ENCODE data around the gene UQCC3.

Gene UQCC3, protein sequence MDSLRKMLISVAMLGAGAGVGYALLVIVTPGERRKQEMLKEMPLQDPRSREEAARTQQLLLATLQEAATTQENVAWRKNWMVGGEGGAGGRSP

DNA sequence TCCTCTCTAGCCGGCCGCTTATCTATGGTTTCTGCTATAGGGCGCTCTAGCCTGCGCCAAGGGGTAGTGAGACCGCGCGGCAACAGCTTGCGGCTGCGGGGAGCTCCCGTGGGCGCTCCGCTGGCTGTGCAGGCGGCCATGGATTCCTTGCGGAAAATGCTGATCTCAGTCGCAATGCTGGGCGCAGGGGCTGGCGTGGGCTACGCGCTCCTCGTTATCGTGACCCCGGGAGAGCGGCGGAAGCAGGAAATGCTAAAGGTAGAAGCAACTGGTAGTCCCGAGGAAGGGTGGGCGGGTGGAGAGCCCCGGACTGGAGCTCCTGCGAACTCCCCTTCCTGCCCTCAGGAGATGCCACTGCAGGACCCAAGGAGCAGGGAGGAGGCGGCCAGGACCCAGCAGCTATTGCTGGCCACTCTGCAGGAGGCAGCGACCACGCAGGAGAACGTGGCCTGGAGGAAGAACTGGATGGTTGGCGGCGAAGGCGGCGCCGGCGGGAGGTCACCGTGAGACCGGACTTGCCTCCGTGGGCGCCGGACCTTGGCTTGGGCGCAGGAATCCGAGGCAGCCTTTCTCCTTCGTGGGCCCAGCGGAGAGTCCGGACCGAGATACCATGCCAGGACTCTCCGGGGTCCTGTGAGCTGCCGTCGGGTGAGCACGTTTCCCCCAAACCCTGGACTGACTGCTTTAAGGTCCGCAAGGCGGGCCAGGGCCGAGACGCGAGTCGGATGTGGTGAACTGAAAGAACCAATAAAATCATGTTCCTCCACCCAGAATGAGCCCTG lies at the start of gene UQCC3, which contains the start of gene LBHD1:
Gene UQCC3 (plus strand): TSS at position 66 of the 782 bp plus-strand sequence. CDS start 73 bp downstream, at position 139.
Gene LBHD1 (minus strand): TSS at position 660 of the 782 bp plus-strand sequence. CDS start 2,236 bp downstream, outside the sequence.
- peak within 1 kb of the TSS; percentile 93 for H3K4me2 ChIP-seq (ENCODE audit: low read length)
- H3K4me3 ChIP-seq (ENCODE audit: low read depth, low read length, poor library complexity, severe bottlenecking): peak within 1 kb of the TSS; percentile 91
- peak within 1 kb of the TSS; percentile 95 for H3K9ac ChIP-seq (ENCODE audit: low read length)
- no peak within 1 kb of the TSS for H2AFZ ChIP-seq (ENCODE audit: low read length)
- H3K4me1 ChIP-seq (ENCODE audit: insufficient read depth, low read length, severe bottlenecking): peaks cover 53% of the 10 kb centered on the region
- 0 out of 2 replicates have a peak, but pooled peaks cover 4% of the 10 kb centered on the region for H3K79me2 ChIP-seq (ENCODE audit: insufficient read depth, low read length)
- TF ChIP-seq, protein P1, sequence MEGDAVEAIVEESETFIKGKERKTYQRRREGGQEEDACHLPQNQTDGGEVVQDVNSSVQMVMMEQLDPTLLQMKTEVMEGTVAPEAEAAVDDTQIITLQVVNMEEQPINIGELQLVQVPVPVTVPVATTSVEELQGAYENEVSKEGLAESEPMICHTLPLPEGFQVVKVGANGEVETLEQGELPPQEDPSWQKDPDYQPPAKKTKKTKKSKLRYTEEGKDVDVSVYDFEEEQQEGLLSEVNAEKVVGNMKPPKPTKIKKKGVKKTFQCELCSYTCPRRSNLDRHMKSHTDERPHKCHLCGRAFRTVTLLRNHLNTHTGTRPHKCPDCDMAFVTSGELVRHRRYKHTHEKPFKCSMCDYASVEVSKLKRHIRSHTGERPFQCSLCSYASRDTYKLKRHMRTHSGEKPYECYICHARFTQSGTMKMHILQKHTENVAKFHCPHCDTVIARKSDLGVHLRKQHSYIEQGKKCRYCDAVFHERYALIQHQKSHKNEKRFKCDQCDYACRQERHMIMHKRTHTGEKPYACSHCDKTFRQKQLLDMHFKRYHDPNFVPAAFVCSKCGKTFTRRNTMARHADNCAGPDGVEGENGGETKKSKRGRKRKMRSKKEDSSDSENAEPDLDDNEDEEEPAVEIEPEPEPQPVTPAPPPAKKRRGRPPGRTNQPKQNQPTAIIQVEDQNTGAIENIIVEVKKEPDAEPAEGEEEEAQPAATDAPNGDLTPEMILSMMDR (IDR thresholded peaks at IDR 0.05; ENCODE audit: low read length): no peak
- TF ChIP-seq EZH2 (IDR thresholded peaks at IDR 0.05; ENCODE audit: borderline replicate concordance, low read length): no peak
- H3K9me3 ChIP-seq (ENCODE audit: low read length): no peaks in the 10 kb centered on the region
- H4K20me1 ChIP-seq (ENCODE audit: insufficient read depth, low read length): no peaks in the 10 kb centered on the region
- no peaks in the 10 kb centered on the region for H3F3A ChIP-seq (ENCODE audit: insufficient read depth, low read length)
- peaks cover 36% of the 10 kb centered on the region; the same call in 1 of the 2 replicates for H3K36me3 ChIP-seq (ENCODE audit: insufficient read depth, low read length)
- H3K27me3 ChIP-seq (ENCODE audit: insufficient read depth, low read length): no peaks in the 10 kb centered on the region
- no peaks in the 10 kb centered on the region for H3K9me2 ChIP-seq (ENCODE audit: low read depth, low read length)
- H3K27ac ChIP-seq (ENCODE audit: low read depth, low read length, poor library complexity, severe bottlenecking): peak within 1 kb of the TSS; percentile 93

DNA sequence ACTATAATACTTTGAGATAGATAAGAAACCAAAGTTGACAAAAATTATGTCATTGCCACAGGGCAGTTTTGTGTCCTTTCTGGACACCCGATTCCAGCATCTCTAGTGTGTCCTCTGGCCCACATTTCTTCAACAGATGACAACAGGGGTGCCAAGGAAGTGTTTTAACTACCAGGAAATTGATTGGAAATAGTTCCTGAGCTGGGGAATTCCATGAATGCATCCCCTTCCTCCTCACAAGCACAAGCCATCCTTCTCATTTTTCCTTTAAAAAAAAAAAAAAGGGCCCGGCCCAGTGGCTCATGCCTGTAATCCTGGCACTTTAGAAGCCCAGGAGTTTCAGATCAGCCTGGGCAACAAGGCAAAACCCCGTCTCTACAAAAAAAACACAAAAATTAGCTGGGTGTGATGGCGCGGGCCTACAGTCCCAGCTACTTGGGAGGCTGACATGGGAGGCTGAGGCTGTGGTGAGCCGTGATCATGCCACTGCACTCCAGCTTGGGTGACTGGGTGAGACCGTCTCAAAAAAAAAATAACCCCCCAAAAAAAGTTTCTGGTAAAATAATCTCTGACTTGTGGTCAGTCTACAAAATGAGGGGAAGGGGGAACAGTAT lies 48.9 kb upstream of the UQCC3 start:
- Histone ChIP-seq H3K9ac (ENCODE audit: low read length) (peak overlapping the region; percentile 17; the same call in 1 of the 2 replicates), H3K36me3 (ENCODE audit: insufficient read depth, low read length) (peaks cover 36% of the 10 kb centered on the region), H2AFZ (ENCODE audit: low read length) (no peak overlapping the region), H3K4me1 (ENCODE audit: insufficient read depth, low read length, severe bottlenecking) (peaks cover 14% of the 10 kb centered on the region), H3K4me3 (ENCODE audit: low read depth, low read length, poor library complexity, severe bottlenecking) (peak overlapping the region; percentile 96), H3K9me3 (ENCODE audit: low read length) (no peaks in the 10 kb centered on the region), H3K4me2 (ENCODE audit: low read length) (peak overlapping the region; percentile 33), H3K79me2 (ENCODE audit: insufficient read depth, low read length) (peaks cover 8% of the 10 kb centered on the region), H4K20me1 (ENCODE audit: insufficient read depth, low read length) (no peaks in the 10 kb centered on the region), H3F3A (ENCODE audit: insufficient read depth, low read length) (peaks cover 7% of the 10 kb centered on the region; the same call in 1 of the 2 replicates), H3K9me2 (ENCODE audit: low read depth, low read length) (no peaks in the 10 kb centered on the region), H3K27me3 (ENCODE audit: insufficient read depth, low read length) (no peaks in the 10 kb centered on the region), H3K27ac (ENCODE audit: low read depth, low read length, poor library complexity, severe bottlenecking) (peak overlapping the region; percentile 80)
- TF ChIP-seq, protein P1 (IDR thresholded peaks at IDR 0.05; ENCODE audit: low read length): no peak
- no peak for TF ChIP-seq EZH2 (IDR thresholded peaks at IDR 0.05; ENCODE audit: borderline replicate concordance, low read length)

DNA sequence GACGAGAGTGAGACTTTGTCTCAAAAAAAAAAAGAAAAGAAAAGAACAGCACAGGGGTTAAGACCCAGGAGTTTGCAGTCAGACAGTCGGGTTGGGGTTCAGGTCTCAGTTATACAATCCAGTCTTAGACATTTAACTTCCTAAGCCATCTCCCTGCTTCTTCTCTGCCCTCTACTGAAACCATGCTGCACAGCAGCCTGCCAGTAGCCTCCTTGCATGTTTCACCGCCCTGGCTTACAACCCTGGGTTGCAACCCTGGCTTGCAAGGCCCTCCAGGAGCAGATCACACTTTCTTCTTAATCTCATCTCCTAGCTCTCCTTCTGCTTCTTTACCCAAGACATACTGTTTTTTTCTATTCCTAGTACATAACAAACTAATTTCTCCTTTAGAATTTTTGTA lies 43.8 kb upstream of the UQCC3 start:
- H3K4me2 ChIP-seq (ENCODE audit: low read length): no peak overlapping the region
- H2AFZ ChIP-seq (ENCODE audit: low read length): no peak overlapping the region
- no peaks in the 10 kb centered on the region for H4K20me1 ChIP-seq (ENCODE audit: insufficient read depth, low read length)
- H3F3A ChIP-seq (ENCODE audit: insufficient read depth, low read length): peaks cover 2% of the 10 kb centered on the region; the same call in 1 of the 2 replicates
- H3K36me3 ChIP-seq (ENCODE audit: insufficient read depth, low read length): peaks cover 79% of the 10 kb centered on the region
- H3K9ac ChIP-seq (ENCODE audit: low read length): no peak overlapping the region
- no peaks in the 10 kb centered on the region for H3K4me1 ChIP-seq (ENCODE audit: insufficient read depth, low read length, severe bottlenecking)
- no peaks in the 10 kb centered on the region for H3K27me3 ChIP-seq (ENCODE audit: insufficient read depth, low read length)
- no peak overlapping the region for H3K4me3 ChIP-seq (ENCODE audit: low read depth, low read length, poor library complexity, severe bottlenecking)
- H3K9me3 ChIP-seq (ENCODE audit: low read length): no peaks in the 10 kb centered on the region
- no peaks in the 10 kb centered on the region for H3K9me2 ChIP-seq (ENCODE audit: low read depth, low read length)
- no peak for TF ChIP-seq EZH2 (IDR thresholded peaks at IDR 0.05; ENCODE audit: borderline replicate concordance, low read length)
- TF ChIP-seq, protein P1 (IDR thresholded peaks at IDR 0.05; ENCODE audit: low read length): no peak
- no peaks in the 10 kb centered on the region for H3K79me2 ChIP-seq (ENCODE audit: insufficient read depth, low read length)
- no peak overlapping the region for H3K27ac ChIP-seq (ENCODE audit: low read depth, low read length, poor library complexity, severe bottlenecking)

Measured in OCI-LY1 (cell line).